Fibroblast of mammary gland (primary cell): Measurements from ENCODE around the gene USP47.
A peak's percentile ranks its signal among the peaks of the same experiment; 100 is the strongest.

Source experiments
- DNase-seq: peaks from one replicate; pipeline ENCODE4 v3.0.0-alpha.2; 2010; ENCODE audit warnings: low read depth
- H3K4me3 ChIP-seq: 2 replicates; pipeline ENCODE4 v1.5.1; 2011; ENCODE audit warnings: low read depth, mild to moderate bottlenecking, low read length, moderate library complexity; ENCODE audit not compliant: control insufficient read depth
- CTCF ChIP-seq: conservative IDR thresholded peaks from 2 replicates; pipeline ENCODE4 v1.5.1; 2011; ENCODE audit warnings: low read depth, low read length, inconsistent platforms; ENCODE audit not compliant: control insufficient read depth, insufficient read depth

Gene USP47

DNA sequence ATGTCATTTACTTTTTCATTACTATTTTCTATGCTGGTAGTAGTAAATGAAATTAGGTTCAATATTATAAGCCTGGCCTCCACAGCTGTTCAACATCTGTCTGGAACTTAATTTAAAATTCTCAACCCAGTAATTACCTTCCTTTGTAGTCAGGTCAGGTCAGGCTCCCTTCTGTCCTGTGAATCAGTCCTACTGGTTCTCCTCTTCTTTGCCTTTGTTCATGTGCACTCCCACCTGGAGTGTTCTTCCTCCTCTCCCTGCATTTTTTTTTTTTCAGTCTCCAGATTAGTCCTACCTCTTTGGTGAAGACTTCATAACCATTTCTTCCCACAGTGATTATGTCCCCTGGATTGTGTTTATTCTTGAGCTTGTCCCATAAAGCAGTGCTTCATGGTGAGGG lies 98.8 kb downstream of the USP47 start:
- no peak for DNase-seq
- TF ChIP-seq CTCF, result no peak
- H3K4me3 ChIP-seq, result no peak overlapping the region

DNA sequence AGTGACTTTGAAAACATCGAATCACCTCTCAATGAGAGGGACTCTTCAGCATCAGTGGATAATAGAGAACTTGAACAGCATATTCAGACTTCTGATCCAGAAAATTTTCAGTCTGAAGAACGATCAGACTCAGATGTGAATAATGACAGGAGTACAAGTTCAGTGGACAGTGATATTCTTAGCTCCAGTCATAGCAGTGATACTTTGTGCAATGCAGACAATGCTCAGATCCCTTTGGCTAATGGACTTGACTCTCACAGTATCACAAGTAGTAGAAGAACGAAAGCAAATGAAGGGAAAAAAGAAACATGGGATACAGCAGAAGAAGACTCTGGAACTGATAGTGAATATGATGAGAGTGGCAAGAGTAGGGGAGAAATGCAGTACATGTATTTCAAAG lies 100.9 kb downstream of the USP47 start:
- TF ChIP-seq CTCF, result no peak
- H3K4me3 ChIP-seq, result no peak overlapping the region
- DNase-seq, result no peak

- no peak overlapping the region for H3K4me3 ChIP-seq
- DNase-seq, result no peak
- no peak for TF ChIP-seq CTCF
Observed at GRCh38 chr11:11944444-11944843, 102.7 kb downstream of the USP47 start.

DNA sequence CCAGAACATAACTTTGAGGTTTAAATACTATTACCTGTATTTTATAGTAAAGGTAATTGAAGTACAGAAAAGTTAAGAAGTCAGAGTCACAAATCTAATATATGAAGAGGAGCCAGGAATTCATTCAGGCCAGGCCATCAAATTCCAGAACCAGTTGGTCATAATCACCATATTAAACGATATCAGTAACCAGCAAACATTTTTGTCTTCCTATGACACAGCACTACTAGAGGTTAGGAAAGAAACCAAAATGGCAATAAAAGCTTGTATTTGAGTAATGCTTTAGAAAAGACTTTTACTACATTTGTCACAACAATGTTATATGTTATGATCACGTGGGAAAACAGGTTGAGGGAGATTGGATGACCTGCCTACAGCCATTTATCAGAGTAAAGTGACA lies 104.4 kb downstream of the USP47 start:
- TF ChIP-seq CTCF, result no peak
- peak; percentile 47 for DNase-seq

GRCh38 chr11:11946878-11947277 lies 105.1 kb downstream of the USP47 start:
- no peak for DNase-seq
- TF ChIP-seq CTCF, result no peak
- no peak overlapping the region for H3K4me3 ChIP-seq

More for the DNA sequence above, 104.4 kb downstream of the USP47 start:
- no peak overlapping the region for H3K4me3 ChIP-seq

DNA sequence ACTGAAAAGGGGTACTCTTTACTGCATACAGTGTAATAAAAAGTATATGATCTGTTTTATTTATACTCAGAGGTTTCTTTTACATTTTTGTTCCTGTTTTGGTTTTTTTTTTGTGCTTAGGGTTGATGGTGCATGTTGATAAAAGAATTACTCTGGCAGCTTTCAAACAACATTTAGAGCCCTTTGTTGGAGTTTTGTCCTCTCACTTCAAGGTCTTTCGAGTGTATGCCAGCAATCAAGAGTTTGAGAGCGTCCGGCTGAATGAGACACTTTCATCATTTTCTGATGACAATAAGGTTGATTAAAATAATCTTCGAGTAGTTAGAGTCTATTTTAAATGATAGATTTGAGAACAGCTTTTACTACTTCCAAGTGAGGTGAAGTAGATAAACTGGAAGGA lies 106.1 kb downstream of the USP47 start:
- TF ChIP-seq CTCF, result no peak
- DNase-seq, result no peak
- H3K4me3 ChIP-seq, result no peak overlapping the region
